GM15510 (cell line): ENCODE measurements around the gene MYH10.

Experiments used
- POLR2A ChIP-seq: IDR thresholded peaks from 3 replicates; pipeline ENCODE4 v1.6.1; 2011; ENCODE audit warnings: borderline replicate concordance; ENCODE audit not compliant: insufficient read length; ENCODE audit errors: extremely low read depth

The MYH10 gene

DNA sequence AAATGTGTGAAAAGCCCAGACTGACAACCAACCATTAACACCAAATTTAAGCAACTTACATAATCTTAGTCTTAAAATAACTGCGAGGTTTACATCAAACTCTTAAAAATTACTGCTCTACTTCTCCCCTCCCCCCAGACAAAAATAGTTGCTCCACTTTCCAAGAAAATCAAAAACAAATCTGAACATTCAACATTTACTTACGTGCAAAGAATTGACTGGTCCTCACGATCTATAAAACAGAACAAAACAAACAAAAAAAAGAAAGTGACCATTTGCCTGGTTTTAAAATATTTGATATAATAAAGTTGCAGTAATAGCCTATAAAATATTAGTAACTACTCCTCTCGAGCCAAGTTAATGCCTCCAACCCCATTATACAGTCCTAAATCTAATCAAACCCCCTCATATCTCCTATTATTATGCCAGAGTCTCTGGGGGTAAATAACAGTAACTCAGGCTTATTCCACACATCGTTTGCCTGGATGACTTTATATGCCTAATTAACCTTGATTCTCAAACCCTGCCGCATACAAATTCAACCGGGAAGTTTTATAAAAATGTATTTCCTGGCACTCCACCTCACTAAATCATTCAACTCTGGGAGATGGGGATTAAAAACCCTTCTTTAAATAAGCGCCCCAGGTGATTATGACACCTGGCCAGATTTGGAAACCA is 41.5 kb downstream of the MYH10 start:
- no peak for TF ChIP-seq POLR2A

DNA sequence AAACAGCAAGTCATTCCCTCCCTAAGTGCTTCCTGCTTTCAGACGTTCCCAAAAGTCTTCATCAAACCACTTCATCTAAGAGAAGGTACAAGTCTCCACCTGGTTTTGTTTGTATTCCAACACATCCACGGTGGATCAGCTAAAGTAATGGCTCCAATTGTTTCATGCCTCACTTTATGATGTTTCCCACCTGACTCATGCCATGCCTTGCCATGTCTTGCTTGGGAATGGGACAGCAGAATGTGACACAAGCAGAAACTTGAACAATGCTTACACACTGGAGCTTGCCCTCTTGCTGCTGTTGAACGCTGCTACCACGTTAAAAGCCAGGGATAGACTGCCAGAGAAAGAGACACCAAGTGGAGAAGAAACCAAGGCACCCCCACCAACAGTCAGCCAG is 43.8 kb downstream of the MYH10 start:
- TF ChIP-seq POLR2A = no peak

DNA sequence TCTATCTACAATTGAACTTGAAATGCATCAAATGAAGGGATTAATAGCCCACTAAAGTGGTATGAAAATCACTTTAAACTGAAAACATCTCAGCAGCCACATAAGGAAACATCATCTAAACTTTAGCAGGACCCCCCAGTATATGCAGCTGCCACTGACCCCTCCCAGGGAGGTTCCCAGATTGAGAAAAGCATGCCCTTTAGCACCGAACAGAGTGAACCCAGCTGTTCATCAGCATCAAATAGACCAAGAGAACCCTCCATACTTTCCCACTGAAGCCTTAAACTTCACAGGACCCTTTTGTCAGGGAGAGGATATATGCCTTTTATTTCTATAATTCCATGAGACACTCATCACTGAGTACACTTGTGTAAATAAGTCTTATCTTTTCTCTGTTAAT is 44.6 kb downstream of the MYH10 start:
- TF ChIP-seq POLR2A = no peak

DNA sequence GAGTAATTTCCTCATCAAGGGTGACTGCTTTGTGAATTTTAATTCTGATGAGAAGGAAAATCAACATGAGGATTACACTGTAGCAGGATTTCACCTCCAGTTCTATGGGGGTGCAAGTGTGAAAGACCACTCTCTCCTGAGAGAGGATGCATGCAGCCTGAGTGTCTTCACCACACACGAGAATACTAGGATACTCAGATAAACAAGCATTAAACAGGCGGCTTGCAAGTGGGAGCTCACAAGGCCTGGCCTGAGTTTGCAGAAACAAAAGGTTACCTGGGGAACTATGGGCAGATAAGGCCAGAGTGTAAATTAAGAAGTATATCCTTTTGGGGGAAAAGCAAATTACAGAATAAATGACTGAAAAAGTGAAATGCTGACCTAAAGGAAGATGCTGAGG is 46.6 kb downstream of the MYH10 start:
- TF ChIP-seq POLR2A = no peak

DNA sequence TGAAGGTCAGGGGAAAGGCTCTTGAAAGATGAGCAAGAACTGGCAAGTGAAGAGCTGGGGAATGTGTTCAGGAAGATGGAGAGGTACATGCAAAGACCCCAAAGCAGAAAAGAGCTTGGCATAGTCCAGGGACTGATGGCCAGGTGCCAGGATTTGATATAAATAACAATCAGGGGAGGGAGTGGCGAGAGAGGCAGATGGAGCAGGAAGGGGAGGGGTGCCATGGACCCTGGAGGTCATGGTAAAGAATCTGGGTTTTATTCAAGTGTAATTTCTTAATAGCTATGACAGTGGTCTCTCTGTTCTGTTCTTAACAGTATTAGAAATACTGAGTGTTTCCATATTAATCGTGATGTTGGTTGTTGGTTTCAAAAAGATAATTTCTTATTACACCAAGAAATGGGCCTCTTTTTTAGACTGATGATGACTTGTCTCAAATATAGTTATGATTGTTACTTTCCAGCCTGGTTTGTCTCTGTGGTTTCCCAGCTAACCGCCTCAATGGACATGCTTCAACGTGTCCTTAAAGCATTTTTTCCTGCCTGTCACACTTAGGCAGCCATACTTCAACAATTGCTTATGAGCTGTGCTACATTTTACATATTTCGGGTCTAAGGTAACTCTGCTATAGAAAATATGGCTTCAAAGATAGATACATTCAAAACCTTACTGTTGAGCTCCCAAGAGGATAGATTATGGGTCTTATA is 49.4 kb downstream of the MYH10 start:
- TF ChIP-seq POLR2A = no peak

DNA sequence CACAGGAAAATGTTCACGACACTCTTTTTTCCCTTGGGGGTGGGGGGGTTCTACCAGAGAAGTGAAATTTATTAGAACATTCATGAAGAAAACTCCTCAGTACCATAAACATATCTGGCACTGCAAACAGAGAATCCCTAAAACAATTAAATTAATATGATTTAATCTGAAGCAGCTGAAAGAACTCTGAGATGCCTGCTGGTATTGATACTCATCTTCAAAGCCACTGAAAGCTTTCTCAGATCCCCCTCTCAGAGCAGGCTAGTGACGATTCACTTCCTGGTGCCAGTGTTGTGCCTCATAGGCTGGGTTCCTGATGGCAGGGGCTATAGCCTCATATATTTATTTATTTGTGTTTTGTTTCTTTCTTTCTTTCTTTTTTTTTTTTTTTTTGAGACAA is 52.7 kb downstream of the MYH10 start:
- no peak for TF ChIP-seq POLR2A

DNA sequence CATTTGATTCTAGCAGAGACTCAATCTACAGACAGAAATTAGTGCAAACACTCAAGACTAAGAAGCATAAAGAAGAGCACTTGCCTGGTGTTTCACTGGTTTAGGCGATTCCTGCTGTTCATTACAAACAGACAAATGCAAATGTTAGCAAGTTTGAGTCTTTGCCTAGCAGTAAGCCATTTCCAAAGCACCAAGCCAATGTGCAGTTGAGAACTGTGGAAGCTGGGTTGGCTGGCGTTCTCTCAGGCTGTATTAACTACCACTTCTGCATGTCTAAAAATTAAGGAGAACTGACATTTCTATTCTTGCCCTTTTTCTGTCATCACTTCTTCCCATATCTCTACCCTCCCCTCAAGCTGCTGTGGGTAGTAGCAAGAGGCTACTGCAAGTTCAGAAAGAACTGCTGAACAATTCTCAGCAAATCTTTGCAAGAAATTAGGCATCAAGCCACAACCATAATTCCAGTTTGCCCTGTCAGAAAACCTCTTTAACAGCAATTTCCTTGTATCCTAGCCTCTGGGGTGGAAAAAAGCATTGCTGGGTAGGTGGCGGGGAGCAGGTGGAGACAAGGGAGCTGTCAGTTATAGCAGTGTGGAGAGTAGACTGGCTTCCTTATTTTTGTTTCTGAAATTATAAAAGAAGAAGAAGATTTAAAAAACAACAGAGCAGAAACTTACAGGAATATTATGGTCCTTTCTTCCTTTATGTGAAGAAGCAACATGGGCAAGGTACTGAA is 53.8 kb downstream of the MYH10 start:
- TF ChIP-seq POLR2A = no peak

DNA sequence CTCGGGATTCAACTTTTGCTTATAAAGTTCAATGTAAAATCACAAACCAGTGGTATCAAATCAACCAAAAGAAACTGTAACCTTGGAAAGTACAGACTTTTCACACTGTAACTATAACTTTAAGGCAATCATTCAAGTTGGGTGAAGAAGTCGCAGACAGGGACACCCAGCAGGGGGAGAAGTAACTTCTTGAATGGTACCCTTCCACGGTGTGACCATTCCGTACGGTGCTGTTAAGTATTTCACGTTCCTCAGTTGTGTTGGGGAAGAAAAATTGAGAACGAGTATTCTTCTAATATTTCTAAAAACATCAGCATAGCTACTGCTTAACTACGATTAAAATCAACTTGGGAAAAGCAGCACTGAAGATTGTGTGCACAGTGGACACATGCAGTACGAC is 55.8 kb downstream of the MYH10 start:
- no peak for TF ChIP-seq POLR2A

DNA sequence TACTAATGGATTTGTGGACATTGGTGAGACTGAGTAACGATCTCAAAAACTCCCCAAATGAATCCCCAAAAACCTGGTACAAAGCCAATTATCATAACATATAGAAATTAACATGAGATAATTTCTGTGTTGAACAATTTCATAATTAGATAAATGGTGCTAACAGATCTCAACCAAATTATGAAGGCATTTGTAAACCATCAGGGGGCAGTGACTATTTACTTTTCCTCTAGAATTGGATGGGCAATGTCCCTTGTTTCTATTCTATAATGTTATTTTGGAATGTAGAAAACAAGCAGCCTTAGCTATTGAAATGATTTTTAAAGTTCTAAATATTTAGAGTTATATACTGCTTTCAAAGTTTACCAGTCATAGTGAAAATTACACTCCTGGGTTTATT is 57.8 kb downstream of the MYH10 start:
- no peak for TF ChIP-seq POLR2A

DNA sequence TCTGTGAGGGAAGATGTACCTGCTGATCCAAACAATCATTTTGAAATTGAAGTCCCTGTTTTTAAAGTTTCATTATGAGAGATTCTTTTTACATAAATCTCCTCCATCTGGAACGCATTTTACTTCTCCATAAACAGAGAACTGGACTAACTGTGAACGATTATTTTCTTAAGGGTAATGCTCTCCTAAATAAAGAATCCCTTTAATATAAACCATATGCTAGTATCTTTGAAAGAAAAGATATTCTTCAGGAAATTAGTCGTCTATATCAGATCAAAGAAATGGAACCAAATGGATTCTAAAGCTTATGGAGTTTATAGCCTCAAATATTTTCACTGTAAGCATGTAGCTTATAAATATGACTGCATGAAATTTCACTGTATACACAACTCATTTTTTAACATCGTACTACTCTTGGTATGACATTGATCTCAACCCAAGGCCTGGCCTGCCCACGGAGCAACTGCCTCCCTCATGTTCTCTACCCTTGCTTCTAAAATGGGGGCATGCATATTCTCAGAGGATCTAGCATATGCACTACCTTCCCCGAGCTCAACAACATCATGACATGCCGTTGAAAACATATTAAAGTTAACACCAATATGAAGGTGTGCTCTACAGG is 66.4 kb downstream of the MYH10 start:
- TF ChIP-seq POLR2A = no peak

DNA sequence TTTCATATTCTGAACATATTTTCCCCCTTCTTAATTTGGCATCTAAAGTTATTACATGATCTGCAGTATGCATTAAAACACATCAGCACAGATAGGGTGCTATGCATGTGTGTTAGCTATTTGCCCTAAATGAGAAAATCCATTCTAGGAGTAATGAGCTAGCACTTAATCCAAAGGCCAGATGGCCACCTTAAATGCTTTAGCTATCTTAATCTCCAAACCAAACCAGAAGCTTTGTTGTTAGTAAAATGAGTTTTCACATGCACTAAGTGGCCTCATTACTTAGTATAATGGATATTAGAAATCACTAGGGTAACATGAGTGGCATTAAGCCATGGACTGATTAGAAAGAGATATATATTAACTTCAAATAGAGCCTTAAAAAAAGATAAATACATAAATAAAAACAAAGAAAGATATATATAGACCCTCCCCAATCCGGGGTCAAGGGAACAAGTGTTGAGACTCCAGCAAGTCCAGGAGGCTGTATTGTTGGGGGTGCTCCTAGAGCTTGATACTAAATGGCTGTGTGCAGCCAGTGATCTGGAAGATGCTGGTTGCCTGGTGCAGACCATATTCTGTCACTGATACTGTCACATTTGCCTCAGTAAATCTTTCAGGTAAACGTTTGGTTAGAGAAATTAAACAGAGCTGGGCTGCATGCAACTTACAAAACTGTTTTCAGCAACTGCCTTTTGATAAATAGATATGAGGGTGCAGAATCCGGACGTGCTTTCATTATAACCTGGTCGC is 67.3 kb downstream of the MYH10 start:
- no peak for TF ChIP-seq POLR2A

DNA sequence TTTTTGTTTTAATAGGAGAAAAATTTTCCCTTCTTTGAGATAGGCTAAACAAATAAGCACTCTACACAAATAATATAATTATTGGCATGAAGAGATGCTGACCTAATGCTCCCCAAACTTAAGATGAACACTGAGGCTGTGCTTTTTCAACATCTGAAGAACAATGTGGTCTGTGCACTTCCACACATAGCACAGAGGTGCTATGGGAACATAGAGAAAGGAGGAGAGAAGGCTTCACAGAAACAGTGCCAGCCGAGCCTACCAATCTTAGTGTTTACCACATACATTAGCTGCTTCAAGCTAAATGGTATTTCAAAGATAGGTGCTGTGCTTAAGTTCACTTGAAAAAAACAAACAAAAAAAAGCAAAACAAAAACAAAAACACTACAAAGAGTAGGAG is 72.4 kb downstream of the MYH10 start:
- no peak for TF ChIP-seq POLR2A

DNA sequence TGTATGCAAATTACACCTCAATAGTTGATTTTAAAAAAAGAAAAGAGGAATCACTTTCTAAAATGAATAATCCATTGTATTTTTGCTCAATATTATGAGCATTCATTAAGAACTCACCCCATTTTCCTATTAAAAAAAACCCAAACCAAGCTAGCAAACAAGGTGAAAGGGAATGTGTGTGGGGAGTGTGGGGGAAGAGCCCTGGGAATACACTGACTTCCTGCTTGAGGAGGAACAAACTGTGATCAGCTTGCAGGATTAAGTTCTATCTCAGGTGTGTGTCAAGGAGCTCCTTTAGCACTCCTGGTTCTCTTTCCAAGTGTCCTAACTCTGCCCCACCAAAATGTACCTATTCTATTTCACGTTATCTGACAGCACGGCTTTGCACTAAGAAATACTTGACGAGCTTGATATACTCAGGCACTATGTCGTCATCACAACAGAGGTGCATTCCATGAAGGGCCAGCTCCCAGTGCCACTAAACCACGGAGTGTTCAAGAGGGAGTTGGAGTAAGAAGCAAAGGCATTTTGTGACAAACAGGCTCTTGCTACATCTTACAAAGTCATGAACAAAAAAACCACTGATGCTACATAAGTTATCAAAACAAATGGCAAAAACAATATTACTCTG is 73.2 kb downstream of the MYH10 start:
- no peak for TF ChIP-seq POLR2A

DNA sequence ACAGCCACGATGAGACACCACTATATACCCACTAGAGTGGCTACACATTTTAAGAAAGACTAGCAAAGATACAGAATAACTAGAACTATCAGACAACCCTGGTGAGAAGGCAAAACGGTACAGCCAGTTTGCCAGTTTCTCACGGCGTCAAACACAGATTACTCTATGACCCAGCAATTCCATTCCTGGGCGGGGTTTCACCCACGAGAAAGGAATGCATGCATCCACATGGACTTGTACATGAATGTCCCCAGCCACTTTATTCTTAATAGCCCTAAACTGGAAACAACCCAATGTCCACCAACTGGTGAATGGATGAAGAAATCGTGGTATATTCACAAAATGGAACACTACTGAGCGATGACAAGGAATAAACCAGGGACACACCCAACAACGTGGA is 74.5 kb downstream of the MYH10 start:
- TF ChIP-seq POLR2A = no peak

DNA sequence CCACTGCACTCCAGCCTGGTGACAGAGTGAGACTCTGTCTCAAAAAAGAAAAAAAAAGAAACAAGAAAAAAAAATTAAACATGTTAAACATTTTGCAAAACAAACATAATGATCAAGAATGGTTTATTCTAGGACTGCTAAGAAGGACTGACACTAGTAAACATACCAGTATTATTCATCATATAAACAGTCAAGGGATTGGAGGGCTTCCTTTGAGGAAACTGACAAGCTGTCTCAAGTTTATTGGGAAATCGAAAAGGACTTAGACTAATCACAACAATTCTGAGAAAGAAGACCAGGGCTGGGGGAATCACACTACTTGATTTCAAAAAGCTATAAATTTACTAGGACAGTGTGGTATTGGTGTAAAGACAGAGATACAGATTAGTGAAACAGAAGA is 75.5 kb downstream of the MYH10 start:
- no peak for TF ChIP-seq POLR2A
